Activated T-cell treated with anti-CD3 and anti-CD28 coated beads for 48 hours (primary cell): ENCODE data around the gene LACC1.
A peak's percentile ranks its signal among the peaks of the same experiment; 100 is the strongest.

Experiments
- DNase-seq: peaks from one replicate; pipeline ENCODE4 v3.0.0-alpha.2; 2020; ENCODE audit warnings: low read depth

The LACC1 gene

GRCh38 chr13:43879755-43880181 is at the start of gene LACC1:
Gene LACC1 (plus strand): TSS chr13:43879904. CDS start chr13:43880986, 1,082 bp downstream.
- no peak for DNase-seq

DNA sequence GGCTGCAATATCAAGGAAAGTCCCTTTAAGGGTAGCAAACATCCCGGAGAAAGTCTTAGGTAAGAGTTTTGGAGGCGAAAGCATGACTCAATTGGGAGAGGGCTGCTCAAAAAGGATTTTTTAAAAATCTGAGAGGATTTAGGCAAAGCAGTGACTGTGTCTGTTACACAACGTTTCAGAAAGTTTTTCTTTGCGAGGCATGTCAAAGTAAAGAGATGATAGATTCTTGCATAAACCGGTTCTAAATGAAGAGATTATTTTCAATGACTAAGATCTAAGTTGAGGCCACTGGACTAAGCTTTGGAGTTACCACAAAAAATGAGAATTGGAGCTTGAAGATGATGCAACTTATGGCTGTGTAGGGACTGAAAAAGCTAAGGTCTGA is 49.2 kb upstream of the LACC1 start:
- no peak for DNase-seq

GRCh38 chr13:43831088-43831487 is 48.6 kb upstream of the LACC1 start:
- DNase-seq, result no peak

GRCh38 chr13:43835701-43836100 is 44.0 kb upstream of the LACC1 start:
- DNase-seq, result no peak

GRCh38 chr13:43838909-43839308 is 40.8 kb upstream of the LACC1 start:
- DNase-seq, result no peak

DNA sequence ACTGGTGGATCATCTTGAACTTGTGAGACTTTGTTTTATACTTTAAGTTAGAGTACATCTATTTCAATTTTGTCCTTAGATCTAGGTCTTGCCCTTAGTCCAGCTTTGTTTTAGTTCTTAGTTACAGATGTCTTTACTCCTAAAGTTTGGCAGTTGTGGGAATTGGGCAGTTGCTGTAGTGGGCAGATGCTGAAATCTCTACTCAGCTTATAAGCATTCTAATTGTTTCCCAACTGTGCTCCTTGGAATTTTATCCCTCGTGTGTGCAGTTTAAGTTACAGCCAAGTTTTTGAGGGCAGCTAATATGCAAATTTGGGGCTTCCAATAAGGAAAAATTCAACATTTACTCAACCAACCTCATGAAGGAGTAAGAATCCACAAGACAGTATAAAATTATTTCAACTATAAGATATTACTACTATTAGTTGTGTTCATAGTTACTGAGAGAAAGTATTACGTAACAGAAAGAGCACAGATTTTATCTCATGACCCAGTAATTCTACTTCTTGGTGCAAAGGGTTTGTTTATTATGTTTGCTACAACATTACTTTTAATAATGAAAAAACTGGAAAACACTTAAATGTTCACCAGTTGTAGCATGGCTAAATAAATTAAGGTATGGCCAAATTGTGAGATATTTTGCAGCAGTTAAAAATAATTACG is 33.1 kb upstream of the LACC1 start:
- no peak for DNase-seq

- DNase-seq, result no peak
Measured at GRCh38 chr13:43848001-43848649, 31.6 kb upstream of the LACC1 start.

- DNase-seq, result no peak
Measured at GRCh38 chr13:43850873-43851272, 28.8 kb upstream of the LACC1 start.

GRCh38 chr13:43852923-43853404 is 26.7 kb upstream of the LACC1 start:
- DNase-seq, result no peak

- DNase-seq, result no peak
Measured at GRCh38 chr13:43861863-43862262, 17.8 kb upstream of the LACC1 start.

DNA sequence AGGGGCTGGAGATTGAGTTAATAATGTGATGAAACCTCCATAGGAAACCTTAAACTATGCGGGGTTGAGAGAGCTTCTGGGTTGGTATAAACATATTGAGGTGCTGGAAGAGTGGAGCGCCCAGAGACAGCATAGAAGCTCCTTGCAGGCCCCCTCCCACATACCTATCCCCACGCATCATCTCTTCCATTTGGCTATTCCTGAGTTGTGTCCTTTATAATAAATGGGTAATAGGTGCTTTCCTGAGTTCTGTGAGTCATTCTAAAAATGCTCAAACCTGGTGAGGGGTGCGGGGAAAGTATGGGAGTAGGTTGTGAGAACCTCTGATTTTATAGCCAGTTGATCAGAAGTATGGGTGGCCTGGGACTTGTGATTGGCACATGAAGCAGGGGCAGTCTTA is 14.8 kb upstream of the LACC1 start:
- no peak for DNase-seq

GRCh38 chr13:43865892-43866291 is 13.8 kb upstream of the LACC1 start:
- no peak for DNase-seq

DNA sequence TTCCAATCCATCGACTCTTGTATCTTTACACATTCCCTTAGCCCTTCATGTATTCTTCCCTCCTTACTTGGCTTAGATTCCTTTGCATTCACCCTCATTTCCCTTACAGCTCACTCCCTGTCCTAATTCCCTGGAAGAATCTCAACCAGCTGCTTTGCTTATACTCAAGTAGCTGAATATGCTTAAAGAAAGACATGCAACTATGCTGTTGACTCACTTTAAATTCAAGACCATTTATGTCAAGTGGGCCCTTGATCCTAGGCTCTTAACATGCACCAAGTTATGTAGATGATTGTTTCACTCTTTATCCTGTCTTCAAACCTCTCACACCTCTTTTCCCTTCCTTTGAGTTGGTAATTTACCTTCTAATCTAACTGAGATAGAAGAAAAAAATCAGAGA is 7.5 kb upstream of the LACC1 start:
- no peak for DNase-seq

DNA sequence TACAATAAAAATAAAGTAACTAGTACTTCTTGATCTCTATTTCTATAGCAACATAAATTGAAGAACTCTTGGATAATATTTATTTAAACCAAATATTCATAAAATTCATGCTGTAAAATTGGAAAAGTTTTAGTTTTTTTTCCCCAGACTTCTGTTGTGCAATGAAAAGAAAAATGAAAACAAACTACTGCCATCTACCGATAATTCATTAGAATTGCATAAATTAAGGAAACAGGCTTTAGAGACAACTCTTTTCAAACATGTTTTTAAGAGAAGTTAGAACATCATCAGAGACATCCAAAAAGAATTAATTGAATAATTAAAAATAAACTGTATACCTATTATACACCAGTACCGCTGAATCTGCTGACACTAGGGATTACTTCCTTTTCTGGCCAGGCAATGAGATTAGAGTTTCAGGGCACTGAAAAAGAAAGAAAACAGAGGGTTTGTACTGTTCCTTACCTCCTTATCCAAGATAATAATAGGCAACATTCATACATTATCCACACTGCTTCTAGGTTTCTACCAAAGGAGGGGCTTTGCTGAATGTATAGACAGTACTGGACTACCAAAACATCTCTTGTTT is 5.1 kb upstream of the LACC1 start:
- no peak for DNase-seq

- DNase-seq, result no peak
Measured at GRCh38 chr13:43876366-43876765, 3.3 kb upstream of the LACC1 start.

GRCh38 chr13:43877326-43877725 is 2.4 kb upstream of the LACC1 start:
- no peak for DNase-seq

DNA sequence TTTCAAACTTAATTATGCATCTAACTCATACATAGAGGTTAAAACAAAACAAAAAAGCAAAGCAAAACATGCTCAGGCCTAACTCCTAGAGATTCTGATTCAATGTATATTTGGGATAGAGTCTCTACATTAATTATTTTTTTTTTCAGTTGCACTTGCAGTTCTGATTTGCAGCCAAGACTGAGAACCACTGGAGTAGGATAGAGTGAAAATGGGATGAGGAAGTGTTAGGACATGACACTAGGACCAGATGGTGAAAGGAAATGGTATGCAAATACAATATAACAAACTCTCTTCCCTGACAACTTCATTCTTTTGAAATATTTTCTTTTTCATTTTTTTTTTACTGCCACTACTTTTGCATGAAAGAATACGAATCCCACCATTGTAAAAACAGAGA is 1.9 kb upstream of the LACC1 start:
- DNase-seq, result no peak

GRCh38 chr13:43878892-43879754 is 581 bp upstream of the LACC1 start, which contains the start of gene CCDC122:
Gene CCDC122 (minus strand): TSS chr13:43879740. CDS start chr13:43869376, 10,364 bp downstream.
- peak; percentile 74 for DNase-seq

DNA sequence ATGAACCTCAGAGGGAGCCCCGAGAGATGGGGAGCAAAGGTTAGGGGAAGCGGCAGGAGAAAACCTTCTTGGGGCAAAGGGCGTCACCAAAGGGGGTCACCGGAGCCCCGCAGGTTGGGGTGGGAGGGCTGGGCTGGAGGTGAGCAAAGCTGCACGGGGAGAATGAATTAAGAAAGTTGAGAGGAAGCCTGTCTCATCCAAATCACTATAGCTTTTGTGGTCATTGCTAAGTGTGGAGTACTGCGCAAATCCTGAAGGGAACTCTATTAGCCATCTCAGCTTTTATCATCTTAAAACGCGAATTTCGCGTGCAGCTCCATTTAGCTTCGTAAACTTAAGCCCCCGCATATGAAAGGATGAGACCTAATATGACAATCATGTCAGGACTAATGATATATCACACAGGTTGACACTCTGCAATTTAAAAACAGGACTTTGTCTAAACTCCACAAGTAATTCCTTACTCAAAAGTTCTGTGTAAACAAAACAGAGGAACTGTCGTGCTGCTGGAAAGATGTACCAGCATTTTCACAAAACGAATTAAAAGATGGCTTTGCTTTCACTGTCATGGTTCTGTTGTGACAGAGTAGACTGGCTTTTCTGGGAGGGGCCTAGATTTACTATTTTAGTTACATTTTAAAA is 631 bp downstream of the LACC1 start:
- no peak for DNase-seq

DNA sequence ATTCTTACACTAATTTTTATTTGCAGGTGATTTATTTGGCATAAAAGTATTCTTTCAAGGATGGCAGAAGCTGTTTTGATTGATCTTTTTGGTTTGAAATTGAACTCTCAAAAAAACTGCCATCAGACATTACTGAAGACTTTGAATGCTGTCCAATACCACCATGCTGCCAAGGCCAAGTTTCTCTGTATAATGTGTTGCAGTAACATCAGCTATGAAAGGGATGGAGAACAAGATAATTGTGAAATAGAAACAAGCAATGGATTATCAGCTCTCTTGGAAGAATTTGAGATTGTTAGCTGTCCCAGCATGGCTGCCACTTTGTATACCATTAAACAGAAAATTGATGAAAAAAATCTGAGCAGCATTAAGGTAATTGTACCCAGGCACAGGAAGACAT is 1.2 kb downstream of the LACC1 start:
- DNase-seq, result no peak

- no peak for DNase-seq
Measured at GRCh38 chr13:43881580-43881979, 1.9 kb downstream of the LACC1 start.

DNA sequence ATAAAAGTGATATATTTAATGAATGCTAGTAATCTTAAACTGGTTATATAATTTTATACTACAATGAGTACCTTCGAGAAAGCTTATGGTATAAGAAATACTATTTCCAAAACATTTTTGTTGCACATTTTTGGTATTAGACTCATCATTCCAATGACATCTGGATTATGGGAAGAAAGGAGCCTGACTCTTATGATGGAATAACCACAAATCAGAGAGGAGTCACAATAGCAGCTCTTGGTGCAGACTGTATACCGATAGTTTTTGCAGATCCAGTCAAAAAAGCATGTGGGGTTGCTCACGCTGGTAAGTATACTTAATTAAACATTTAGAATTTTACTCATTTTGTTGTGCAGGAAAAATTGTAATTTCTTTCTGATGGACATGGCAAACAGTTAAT is 3.9 kb downstream of the LACC1 start:
- DNase-seq, result no peak
